ENCODE measurements around the gene MYBPH. TPM values are rescaled to one million over a fixed set of nuclear protein-coding genes. Genes with fewer than 3 reads are reported as not detected.

The MYBPH gene
- polyA plus RNA-seq (2012; ENCODE audit: insufficient read depth, insufficient read length, low read depth): not detected

- Histone ChIP-seq H3K9me3 (no peaks in the 10 kb centered on the region), H3K27me3 (no peaks in the 10 kb centered on the region), H3K4me1 (peaks cover 8% of the 10 kb centered on the region), H3K36me3 (no peaks in the 10 kb centered on the region), H3K4me3 (ENCODE audit: low read depth, low read length) (no peak within 1 kb of the TSS)
- DNase-seq: no peak
- no peak for TF ChIP-seq CTCF (IDR thresholded peaks at IDR 0.05; ENCODE audit: low read depth, low read length)
These were observed at the start of gene MYBPH for GRCh38 chr1:203175237-203175826. TSS of gene MYBPH (minus strand) at chr1:203175826. CDS start at chr1:203175755, 71 bp downstream.

GRCh38 chr1:203225071-203225470, 49.4 kb upstream of the MYBPH start:
- DNase-seq: no peak
- no peaks in the 10 kb centered on the region for H3K27me3 ChIP-seq
- no peak for TF ChIP-seq CTCF (IDR thresholded peaks at IDR 0.05; ENCODE audit: low read depth, low read length)

GRCh38 chr1:203223012-203223775, 47.6 kb upstream of the MYBPH start:
- Histone ChIP-seq H3K36me3 (no peaks in the 10 kb centered on the region), H3K9me3 (no peaks in the 10 kb centered on the region), H3K4me3 (ENCODE audit: low read depth, low read length) (no peak overlapping the region), H3K4me1 (no peaks in the 10 kb centered on the region), H3K27me3 (no peaks in the 10 kb centered on the region)
- TF ChIP-seq CTCF (IDR thresholded peaks at IDR 0.05; ENCODE audit: low read depth, low read length): no peak
- DNase-seq: no peak

More at GRCh38 chr1:203225071-203225470, 49.4 kb upstream of the MYBPH start:
- H3K36me3 ChIP-seq: no peaks in the 10 kb centered on the region
- no peaks in the 10 kb centered on the region for H3K4me1 ChIP-seq
- no peaks in the 10 kb centered on the region for H3K9me3 ChIP-seq
- no peak overlapping the region for H3K4me3 ChIP-seq (ENCODE audit: low read depth, low read length)

- Histone ChIP-seq H3K9me3 (no peaks in the 10 kb centered on the region), H3K27me3 (no peaks in the 10 kb centered on the region), H3K4me3 (ENCODE audit: low read depth, low read length) (no peak overlapping the region), H3K36me3 (no peaks in the 10 kb centered on the region), H3K4me1 (no peaks in the 10 kb centered on the region)
- TF ChIP-seq CTCF (IDR thresholded peaks at IDR 0.05; ENCODE audit: low read depth, low read length): no peak
- no peak for DNase-seq
These were observed 44.3 kb upstream of the MYBPH start for GRCh38 chr1:203219934-203220333.

GRCh38 chr1:203219171-203219570, 43.5 kb upstream of the MYBPH start:
- H3K4me1 ChIP-seq: no peaks in the 10 kb centered on the region
- no peak overlapping the region for H3K4me3 ChIP-seq (ENCODE audit: low read depth, low read length)
- no peak for DNase-seq
- H3K9me3 ChIP-seq: no peaks in the 10 kb centered on the region
- H3K36me3 ChIP-seq: no peaks in the 10 kb centered on the region
- H3K27me3 ChIP-seq: no peaks in the 10 kb centered on the region
- TF ChIP-seq CTCF (IDR thresholded peaks at IDR 0.05; ENCODE audit: low read depth, low read length): no peak

GRCh38 chr1:203217668-203218067, 42.0 kb upstream of the MYBPH start:
- no peak overlapping the region for H3K4me3 ChIP-seq (ENCODE audit: low read depth, low read length)
- TF ChIP-seq CTCF (IDR thresholded peaks at IDR 0.05; ENCODE audit: low read depth, low read length): no peak
- H3K4me1 ChIP-seq: no peaks in the 10 kb centered on the region
- no peak for DNase-seq
- no peaks in the 10 kb centered on the region for H3K27me3 ChIP-seq
- no peaks in the 10 kb centered on the region for H3K9me3 ChIP-seq
- H3K36me3 ChIP-seq: no peaks in the 10 kb centered on the region

All from BE2C (cell line).